Bronchial epithelial cell (primary cell): ENCODE measurements around the gene ADD1. TPM values are rescaled to one million over a fixed set of nuclear protein-coding genes. Genes with fewer than 3 reads are reported as not detected.

Experiments used
- DNase-seq: peaks from one replicate; pipeline ENCODE4 v3.0.0-alpha.2; 2010; ENCODE audit warnings: low read depth
- FAIRE-seq: peaks from 2 replicates; lab custom pipeline; 2011; peaks lifted over from hg19 to GRCh38; lab: Jason Lieb, UNC
- H3K27me3 ChIP-seq: 2 replicates; pipeline ENCODE4 v1.5.1; 2011; ENCODE audit warnings: low read length; ENCODE audit not compliant: control insufficient read depth, insufficient read depth
- H3K36me3 ChIP-seq: 2 replicates; pipeline ENCODE4 v1.5.1; 2011; ENCODE audit warnings: low read length; ENCODE audit not compliant: control insufficient read depth, insufficient read depth
- H3K4me3 ChIP-seq: 2 replicates; pipeline ENCODE4 v1.5.1; 2011; ENCODE audit warnings: mild to moderate bottlenecking, low read depth, low read length, control low read depth
- CTCF ChIP-seq: IDR thresholded peaks from 2 replicates; pipeline ENCODE4 v1.5.1; 2011; ENCODE audit warnings: mild to moderate bottlenecking, moderate library complexity, low read length, control low read depth, inconsistent platforms; ENCODE audit not compliant: insufficient read depth, severe bottlenecking
- total RNA-seq: library from RNA; depleted of rRNA; stranded (reverse); fragments of >200 nt; gene quantifications from 2 replicates; pipeline ENCODE4 v1.2.1, GENCODE V29; 2014

ADD1 gene
- total RNA-seq, 1 donor from 2014 or later: 71.9 TPM

- no peak for FAIRE-seq
- peak; percentile 39 for TF ChIP-seq CTCF
- Histone ChIP-seq H3K27me3 (no peaks in the 10 kb centered on the region), H3K36me3 (peaks cover 37% of the 10 kb centered on the region), H3K4me3 (no peak overlapping the region)
- no peak for DNase-seq
These were observed 87.3 kb downstream of the ADD1 start for GRCh38 chr4:2930758-2931511.

- DNase-seq: no peak
- no peaks in the 10 kb centered on the region for H3K27me3 ChIP-seq
- no peak for TF ChIP-seq CTCF
- H3K4me3 ChIP-seq: no peak overlapping the region
- peaks cover 31% of the 10 kb centered on the region for H3K36me3 ChIP-seq
- no peak for FAIRE-seq
These were observed 88.1 kb downstream of the ADD1 start for GRCh38 chr4:2931512-2932301.

- no peak for TF ChIP-seq CTCF
- no peaks in the 10 kb centered on the region for H3K27me3 ChIP-seq
- H3K36me3 ChIP-seq: peaks cover 26% of the 10 kb centered on the region
- FAIRE-seq (no peak), DNase-seq (no peak)
- no peak overlapping the region for H3K4me3 ChIP-seq
These were observed 88.8 kb downstream of the ADD1 start for GRCh38 chr4:2932321-2932950.

- TF ChIP-seq CTCF: no peak
- DNase-seq: no peak
- FAIRE-seq: no peak
- Histone ChIP-seq H3K4me3 (peak overlapping the region; percentile 91), H3K36me3 (peaks cover 25% of the 10 kb centered on the region), H3K27me3 (no peaks in the 10 kb centered on the region)
These were observed 89.4 kb downstream of the ADD1 start for GRCh38 chr4:2932951-2933565.

- FAIRE-seq (no peak), DNase-seq (no peak)
- no peak for TF ChIP-seq CTCF
- peak overlapping the region; percentile 91 for H3K4me3 ChIP-seq
- H3K27me3 ChIP-seq: no peaks in the 10 kb centered on the region
- peaks cover 23% of the 10 kb centered on the region for H3K36me3 ChIP-seq
These were observed 90.0 kb downstream of the ADD1 start for GRCh38 chr4:2933566-2934076.
